Suprapubic skin (tissue), 4 donors: Measurements from ENCODE around the gene IGF2R. TPM values are rescaled to one million over a fixed set of nuclear protein-coding genes. Genes with fewer than 3 reads are reported as not detected.

Experiments
- DNase-seq, 2 donors: peaks; one replicate each; pipeline ENCODE4 v3.0.0-alpha.2; 2019; ENCODE audit warnings: low spot score in 2 of 2
- H3K27ac ChIP-seq: fragments of 200-600 bp; sonication (generic); one replicate; pipeline ENCODE4 v1.5.1; 2019
- H3K27me3 ChIP-seq: fragments of 200-600 bp; sonication (generic); one replicate; pipeline ENCODE4 v1.5.1; 2019
- H3K36me3 ChIP-seq: fragments of 200-600 bp; sonication (generic); one replicate; pipeline ENCODE4 v1.5.1; 2019
- H3K4me1 ChIP-seq: fragments of 200-600 bp; sonication (generic); one replicate; pipeline ENCODE4 v1.5.1; 2019
- H3K4me3 ChIP-seq: fragments of 200-600 bp; sonication (generic); one replicate; pipeline ENCODE4 v1.5.1; 2019; ENCODE audit warnings: mild to moderate bottlenecking
- H3K9me3 ChIP-seq: fragments of 200-600 bp; sonication (generic); one replicate; pipeline ENCODE4 v1.5.1; 2019
- CTCF ChIP-seq, 2 donors: fragments of 200-600 bp in 1 of 2; fragments of 450-650 bp in 1 of 2; sonication (generic) in 1 of 2; IDR thresholded peaks; one replicate each; pipeline ENCODE4 v1.5.1; 2016 to 2019; ENCODE audit warnings: antibody characterized with exemption in 2 of 2, mild to moderate bottlenecking in 1 of 2, moderate library complexity in 1 of 2
- EP300 ChIP-seq: sonication (generic); formaldehyde crosslinking; IDR thresholded peaks from one replicate; pipeline ENCODE4 v1.6.1; 2017; ENCODE audit warnings: antibody characterized with exemption
- POLR2A ChIP-seq, 2 donors: fragments of 450-650 bp; IDR thresholded peaks; one replicate each; pipeline ENCODE4 v1.6.1; 2017; ENCODE audit warnings: antibody characterized with exemption in 2 of 2, mild to moderate bottlenecking in 2 of 2, moderate library complexity in 2 of 2
- POLR2AphosphoS5 ChIP-seq, 3 donors: sonication (generic); formaldehyde crosslinking; IDR thresholded peaks; one replicate each; pipeline ENCODE4 v1.6.1; 2017; ENCODE audit warnings: antibody characterized with exemption in 3 of 3
- WGBS: methylation state at CpG from one replicate; pipeline ENCODE4 v1.1.5; 2018; 5-methylcytosine and 5-hydroxymethylcytosine counted together
- total RNA-seq, 4 donors: library from RNA; depleted of rRNA; stranded (reverse); fragments of >200 nt; gene quantifications; one replicate each; pipeline ENCODE4 v1.1.0, GENCODE V29; 2016

IGF2R gene
- total RNA-seq, 4 donors from 2014 or later, result 58.2 to 137 (median 90.6) TPM

- Histone ChIP-seq H3K27ac (no peak overlapping the region), H3K27me3 (no peaks in the 10 kb centered on the region), H3K4me1 (no peaks in the 10 kb centered on the region), H3K36me3 (no peaks in the 10 kb centered on the region), H3K4me3 (no peak overlapping the region), H3K9me3 (peaks cover 6% of the 10 kb centered on the region)
- 88% methylated on average over 2 of the region's 2 CpGs for WGBS
- DNase-seq, result no peak
- TF ChIP-seq POLR2A (IDR thresholded peaks at IDR 0.05) (no peak), CTCF (IDR thresholded peaks at IDR 0.05) (no peak), EP300 (no peak), POLR2AphosphoS5 (IDR thresholded peaks at IDR 0.05) (no peak)
Measured at GRCh38 chr6:159946912-159947311, 22.0 kb upstream of the IGF2R start.

GRCh38 chr6:159948199-159948598 lies 20.7 kb upstream of the IGF2R start:
- DNase-seq, result no peak
- Histone ChIP-seq H3K4me3 (no peak overlapping the region), H3K4me1 (peaks cover 4% of the 10 kb centered on the region), H3K9me3 (peaks cover 6% of the 10 kb centered on the region), H3K27me3 (no peaks in the 10 kb centered on the region), H3K36me3 (no peaks in the 10 kb centered on the region), H3K27ac (no peak overlapping the region)
- 95% methylated on average over 4 of the region's 4 CpGs for WGBS
- TF ChIP-seq CTCF (IDR thresholded peaks at IDR 0.05), result no peak
- TF ChIP-seq POLR2A (IDR thresholded peaks at IDR 0.05), result no peak
- no peak for TF ChIP-seq POLR2AphosphoS5 (IDR thresholded peaks at IDR 0.05)
- TF ChIP-seq EP300, result no peak

GRCh38 chr6:159951772-159952171 lies 17.1 kb upstream of the IGF2R start:
- no peak for TF ChIP-seq EP300
- no peak for TF ChIP-seq CTCF (IDR thresholded peaks at IDR 0.05)
- no peak for TF ChIP-seq POLR2AphosphoS5 (IDR thresholded peaks at IDR 0.05)
- Histone ChIP-seq H3K9me3 (no peaks in the 10 kb centered on the region), H3K36me3 (no peaks in the 10 kb centered on the region), H3K4me1 (peaks cover 10% of the 10 kb centered on the region), H3K4me3 (no peak overlapping the region), H3K27ac (no peak overlapping the region), H3K27me3 (no peaks in the 10 kb centered on the region)
- 80% methylated on average over 7 of the region's 7 CpGs for WGBS
- DNase-seq, result no peak

- 76% methylated on average over 13 of the region's 13 CpGs for WGBS
- DNase-seq, result no peak
- TF ChIP-seq POLR2AphosphoS5 (IDR thresholded peaks at IDR 0.05) (no peak), POLR2A (IDR thresholded peaks at IDR 0.05) (no peak), EP300 (no peak), CTCF (IDR thresholded peaks at IDR 0.05) (no peak)
- Histone ChIP-seq H3K9me3 (no peaks in the 10 kb centered on the region), H3K36me3 (no peaks in the 10 kb centered on the region), H3K4me3 (no peak overlapping the region), H3K27ac (no peak overlapping the region), H3K27me3 (no peaks in the 10 kb centered on the region), H3K4me1 (peaks cover 12% of the 10 kb centered on the region)
Measured at GRCh38 chr6:159952289-159953005, 16.4 kb upstream of the IGF2R start.

- Histone ChIP-seq H3K27ac (no peak overlapping the region), H3K9me3 (no peaks in the 10 kb centered on the region)
- WGBS, result 46% methylated on average over 9 of the region's 9 CpGs
Measured at GRCh38 chr6:159953091-159953601, 15.7 kb upstream of the IGF2R start.

More at GRCh38 chr6:159953091-159953601, 15.7 kb upstream of the IGF2R start:
- no peak for DNase-seq
- no peaks in the 10 kb centered on the region for H3K36me3 ChIP-seq
- H3K4me1 ChIP-seq, result peaks cover 12% of the 10 kb centered on the region
- H3K27me3 ChIP-seq, result no peaks in the 10 kb centered on the region
- H3K4me3 ChIP-seq, result no peak overlapping the region
- TF ChIP-seq POLR2A (IDR thresholded peaks at IDR 0.05) (no peak), CTCF (IDR thresholded peaks at IDR 0.05) (no peak), POLR2AphosphoS5 (IDR thresholded peaks at IDR 0.05) (no peak), EP300 (no peak)
